K562 (cell line): ENCODE data around the gene KIFAP3. TPM values are rescaled to one million over a fixed set of nuclear protein-coding genes. Genes with fewer than 3 reads are reported as not detected.
A peak's percentile ranks its signal among the peaks of the same experiment; 100 is the strongest.

ENCODE experiments used
- ATAC-seq: fragments of 200-7000 bp; cut with Tn5 transposase; 3 replicates; pipeline ENCODE4 v1.9.1; 2020; ENCODE audit warnings: moderate library complexity
- BruUV-seq: library from RNA; stranded (reverse); fragments of 400-500 nt; replicated peaks from 2 replicates; lab custom pipeline; 2021; lab: Mats Ljungman, UMichigan
- CTCF ChIA-PET: fragments of 300-600 bp; formaldehyde crosslinking; extraction: SDS; loops from one replicate; lab custom pipeline; 2021; ENCODE audit warnings: low intra/inter-chr PET ratio; lab: Yijun Ruan, JAX
- POLR2A ChIA-PET: fragments of 300-600, 350-650 bp; sonication (Branson Sonifier 250); formaldehyde crosslinking; extraction: SDS; loops from one replicate; lab custom pipeline; 2021; ENCODE audit warnings: antibody characterized with exemption, inconsistent platforms; lab: Yijun Ruan, JAX
- DNase-seq, 4 experiments: peaks; one replicate each; pipeline versions ENCODE4 v3.0.0 to v3.0.0-alpha.2; 2011 to 2018; ENCODE audit warnings: low spot score in 3 of 4, mixed read lengths in 3 of 4; ENCODE audit errors: extremely low read depth in 1 of 4
- FAIRE-seq: peaks from 2 replicates; lab custom pipeline; 2011; peaks lifted over from hg19 to GRCh38; lab: Jason Lieb, UNC
- H2AFZ ChIP-seq: 2 replicates; pipeline ENCODE4 v1.6.0; 2011; ENCODE audit warnings: low read depth, low read length, control low read depth, inconsistent platforms
- H3K27ac ChIP-seq: fragments of 200-600 bp; 3 replicates; pipeline ENCODE4 v1.8.0; 2011; ENCODE audit warnings: low read depth, mild to moderate bottlenecking, control low read depth, inconsistent platforms, low read length, moderate library complexity, mixed read lengths; ENCODE audit errors: extremely low read depth
- H3K27me3 ChIP-seq, 2 experiments: fragments of 300-600 bp in 1 of 2; 2 replicates in 1 of 2; 3 replicates in 1 of 2; pipeline versions ENCODE4 v1.6.0 to v1.8.0; 2011; ENCODE audit warnings: inconsistent platforms in 2 of 2, low read length in 2 of 2, mild to moderate bottlenecking in 1 of 2, mixed read lengths in 1 of 2, moderate library complexity in 1 of 2; ENCODE audit not compliant: control insufficient read depth in 2 of 2, insufficient read depth in 2 of 2
- H3K36me3 ChIP-seq: fragments of 300-600 bp; 3 replicates; pipeline ENCODE4 v1.8.0; 2011; ENCODE audit warnings: mild to moderate bottlenecking, low read length, inconsistent platforms; ENCODE audit not compliant: control insufficient read depth, insufficient read depth
- H3K4me1 ChIP-seq, 2 experiments: fragments of 200-600 bp in 1 of 2; replicated peaks in 1 of 2; 2 replicates in 1 of 2; 3 replicates in 1 of 2; pipeline versions ENCODE4 v1.5.1 to v1.8.0; 2011; ENCODE audit warnings: inconsistent platforms in 2 of 2, low read length in 2 of 2, mild to moderate bottlenecking in 1 of 2, mixed read lengths in 1 of 2, moderate library complexity in 1 of 2; ENCODE audit not compliant: control insufficient read depth in 2 of 2, insufficient read depth in 2 of 2
- H3K4me2 ChIP-seq: 2 replicates; pipeline ENCODE4 v1.6.1; 2011; ENCODE audit warnings: low read length, control low read depth, inconsistent platforms, mixed read lengths; ENCODE audit not compliant: insufficient read depth
- H3K4me3 ChIP-seq: fragments of 200-600 bp; sonication (generic), shearing (Covaris generic); 2 replicates; pipeline ENCODE4 v1.5.1; 2016; ENCODE audit warnings: control low read depth, inconsistent platforms
- H3K79me2 ChIP-seq: fragments of 200-600 bp; 3 replicates; pipeline ENCODE4 v1.8.0; 2011; ENCODE audit warnings: low read length, inconsistent platforms; ENCODE audit not compliant: control insufficient read depth, insufficient read depth
- H3K9ac ChIP-seq, 2 experiments: 2 replicates each; pipeline versions ENCODE4 v1.6.0 to v1.6.1; 2011; ENCODE audit warnings: low read depth in 2 of 2, low read length in 2 of 2, control low read depth in 1 of 2, inconsistent platforms in 1 of 2, mild to moderate bottlenecking in 1 of 2, mixed read lengths in 1 of 2; ENCODE audit not compliant: insufficient read depth in 1 of 2
- H3K9me1 ChIP-seq: one replicate; pipeline ENCODE4 v1.6.0; 2011; ENCODE audit warnings: inconsistent platforms, mild to moderate bottlenecking, low read length, moderate library complexity; ENCODE audit not compliant: control insufficient read depth, insufficient read depth
- H3K9me3 ChIP-seq: replicated peaks from 2 replicates; pipeline ENCODE4 v1.5.1; 2011; ENCODE audit warnings: low read depth, low read length, inconsistent platforms; ENCODE audit not compliant: control insufficient read depth, insufficient read depth
- H4K20me1 ChIP-seq: replicated peaks from 2 replicates; pipeline ENCODE4 v1.6.1; 2011; ENCODE audit warnings: low read length, inconsistent platforms, mixed read lengths; ENCODE audit not compliant: control insufficient read depth, insufficient read depth
- ATF1 ChIP-seq, 2 experiments: fragments of 450-650 bp in 1 of 2; IDR thresholded peaks; 2 replicates each; pipeline ENCODE4 v1.6.1; 2016; ENCODE audit warnings: missing compliant biosample characterization in 1 of 2, missing genetic modification characterization in 1 of 2
- MEIS2 ChIP-seq: fragments of 450-650 bp; IDR thresholded peaks from 2 replicates; pipeline ENCODE4 v1.6.1; 2014; ENCODE audit warnings: mild to moderate bottlenecking; ENCODE audit not compliant: partially characterized antibody
- MXI1 ChIP-seq: IDR thresholded peaks from 2 replicates; pipeline ENCODE4 v1.6.1; 2011; ENCODE audit warnings: low read depth, mild to moderate bottlenecking, improper control_type of control experiment, low read length
- ZC3H4 ChIP-seq: sonication (generic); formaldehyde crosslinking; IDR thresholded peaks from 2 replicates; pipeline ENCODE4 v1.9.0; 2021; ENCODE audit warnings: missing genetic modification reagents, borderline replicate concordance
- ZNF140 ChIP-seq: fragments of 250-450 bp; sonication (Bioruptor Pico); IDR thresholded peaks from 2 replicates; pipeline ENCODE4 v1.8.0; 2021; ENCODE audit warnings: moderate library complexity, mild to moderate bottlenecking, inconsistent platforms
- ZNF3 ChIP-seq: fragments of 250-450 bp; sonication (Bioruptor Pico); IDR thresholded peaks from 2 replicates; pipeline ENCODE4 v1.5.0; 2021; ENCODE audit warnings: mild to moderate bottlenecking, moderate library complexity
- WGBS: fragments of 100-300 bp; shearing (Covaris generic); methylation state at CpG from one replicate; pipeline ENCODE4 v1.1.6; 2016; ENCODE audit warnings: low coverage, mixed read lengths; ENCODE audit not compliant: insufficient coverage; ENCODE audit errors: missing lambda C conversion rate; 5-methylcytosine and 5-hydroxymethylcytosine counted together
- in situ Hi-C: fragments of 300-500 bp; cut with MboI; formaldehyde crosslinking; loops from 4 replicates; pipeline ENCODE4 v1.15.0; 2018; ENCODE audit warnings: inconsistent platforms, mixed read lengths
- intact Hi-C: fragments of 100-400 bp; cut with micrococcal nuclease; formaldehyde crosslinking; loops from 2 replicates; pipeline ENCODE4 v1.14.2; 2022
- polyA plus RNA-seq, 8 experiments: library from polyadenylated mRNA; depleted of rRNA in 4 of 8; stranded (reverse) in 5 of 8; unstranded in 3 of 8; fragments of >200 nt; fragmentation: Nextera tagmentation in 2 of 8; fragmentation: Illumina TruSeq in 1 of 8; extraction: Ambion mirVana in 2 of 8; extraction: Trizol in 1 of 8; gene quantifications; 2 replicates each; pipeline versions ENCODE4 v1.2.1 to v1.2.3, GENCODE V29; 2011 to 2014; ENCODE audit warnings: inconsistent platforms in 1 of 8, missing spikeins in 1 of 8
- total RNA-seq, 7 experiments: library from RNA; depleted of rRNA in 6 of 7; stranded (reverse); fragments of >200 nt in 6 of 7; fragmentation: Illumina TruSeq in 2 of 7; extraction: Trizol in 2 of 7; gene quantifications; 2 replicates each; pipeline versions ENCODE4 v1.2.1 to v1.2.3, GENCODE V29; 2011 to 2021; ENCODE audit warnings: low replicate concordance in 1 of 7
- TF ChIP-seq, protein P1 (sequence below): sonication (generic); formaldehyde crosslinking; IDR thresholded peaks from 2 replicates; pipeline ENCODE4 v1.4.0; 2020; ENCODE audit warnings: mild to moderate bottlenecking, missing genetic modification reagents
- TF ChIP-seq, protein P2 (sequence below): fragments of 200-800 bp; sonication (Bioruptor generic); IDR thresholded peaks from 2 replicates; pipeline ENCODE4 v1.6.1; 2016; ENCODE audit warnings: missing genetic modification characterization, missing compliant biosample characterization
- TF ChIP-seq, protein P3 (sequence below): sonication (generic); formaldehyde crosslinking; IDR thresholded peaks from 2 replicates; pipeline ENCODE4 v1.8.0; 2022; ENCODE audit warnings: mild to moderate bottlenecking, missing genetic modification reagents, borderline replicate concordance
- TF ChIP-seq, protein P4 (sequence below): fragments of 450-650 bp; IDR thresholded peaks from 2 replicates; pipeline ENCODE4 v1.6.1; 2014; ENCODE audit warnings: low read depth, mild to moderate bottlenecking, moderate library complexity, borderline replicate concordance

Gene KIFAP3
- total and polyA plus RNA-seq, 9 of the 15 experiments (the other 6 are each of a cell fraction or from before 2014, with no cell fraction given), result 8.8 to 17.5 (median 11.8) TPM

DNA sequence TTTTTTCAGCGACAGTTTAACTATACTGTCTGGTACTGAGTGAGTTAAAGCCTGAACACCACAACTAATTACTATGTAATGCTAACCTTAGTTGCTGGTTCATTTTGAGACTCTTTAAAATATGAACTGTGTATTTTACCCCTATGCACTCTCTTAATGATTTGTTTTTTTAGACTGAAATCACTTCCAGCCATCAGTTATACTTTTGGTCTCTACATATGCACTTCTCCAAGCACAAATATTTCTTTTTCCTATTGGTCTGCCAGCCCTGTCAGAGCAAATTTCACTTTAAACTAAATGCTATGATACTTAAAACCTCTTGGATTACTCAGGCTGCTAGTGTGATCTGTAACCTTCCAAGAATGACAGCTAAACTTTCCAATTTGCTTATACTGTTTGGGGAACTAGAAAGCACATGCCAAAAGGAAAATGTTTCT is 142.7 kb downstream of the KIFAP3 start:
- no peaks in the 10 kb centered on the region for H4K20me1 ChIP-seq
- ChIA-PET CTCF (interaction anchor here (0.6 kb wide), 1 partner anchor 1256 kb away, joined by 5 read pairs; no protein-coding TSS in a partner anchor), POLR2A (no interaction called here)
- intact Hi-C loops (loop anchor here (5.0 kb wide), 1 partner anchor 140 kb away; the partner anchor contains the start of gene KIFAP3), in situ Hi-C loops (no loop called here)
- H3K9ac ChIP-seq, result no peak overlapping the region
- H3K27ac ChIP-seq, result no peak overlapping the region
- H3K9me3 ChIP-seq, result no peaks in the 10 kb centered on the region
- no peaks in the 10 kb centered on the region for H3K79me2 ChIP-seq
- no peak overlapping the region for H2AFZ ChIP-seq
- H3K9me1 ChIP-seq, result no peaks in the 10 kb centered on the region
- no peaks in the 10 kb centered on the region for H3K4me1 ChIP-seq
- H3K27me3 ChIP-seq, result no peaks in the 10 kb centered on the region
- no peak overlapping the region for H3K4me3 ChIP-seq
- no TSS peak for BruUV-seq
- DNase-seq (no peak), ATAC-seq (no peak), FAIRE-seq (peak; percentile 15)
- H3K36me3 ChIP-seq, result no peaks in the 10 kb centered on the region
- H3K4me2 ChIP-seq, result no peak overlapping the region
- 0% methylated on average over 1 of the region's 1 CpG for WGBS
- TF ChIP-seq, protein P1, sequence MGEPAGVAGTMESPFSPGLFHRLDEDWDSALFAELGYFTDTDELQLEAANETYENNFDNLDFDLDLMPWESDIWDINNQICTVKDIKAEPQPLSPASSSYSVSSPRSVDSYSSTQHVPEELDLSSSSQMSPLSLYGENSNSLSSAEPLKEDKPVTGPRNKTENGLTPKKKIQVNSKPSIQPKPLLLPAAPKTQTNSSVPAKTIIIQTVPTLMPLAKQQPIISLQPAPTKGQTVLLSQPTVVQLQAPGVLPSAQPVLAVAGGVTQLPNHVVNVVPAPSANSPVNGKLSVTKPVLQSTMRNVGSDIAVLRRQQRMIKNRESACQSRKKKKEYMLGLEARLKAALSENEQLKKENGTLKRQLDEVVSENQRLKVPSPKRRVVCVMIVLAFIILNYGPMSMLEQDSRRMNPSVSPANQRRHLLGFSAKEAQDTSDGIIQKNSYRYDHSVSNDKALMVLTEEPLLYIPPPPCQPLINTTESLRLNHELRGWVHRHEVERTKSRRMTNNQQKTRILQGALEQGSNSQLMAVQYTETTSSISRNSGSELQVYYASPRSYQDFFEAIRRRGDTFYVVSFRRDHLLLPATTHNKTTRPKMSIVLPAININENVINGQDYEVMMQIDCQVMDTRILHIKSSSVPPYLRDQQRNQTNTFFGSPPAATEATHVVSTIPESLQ (CRISPR knock-in tag), result no peak
- TF ChIP-seq, protein P2, sequence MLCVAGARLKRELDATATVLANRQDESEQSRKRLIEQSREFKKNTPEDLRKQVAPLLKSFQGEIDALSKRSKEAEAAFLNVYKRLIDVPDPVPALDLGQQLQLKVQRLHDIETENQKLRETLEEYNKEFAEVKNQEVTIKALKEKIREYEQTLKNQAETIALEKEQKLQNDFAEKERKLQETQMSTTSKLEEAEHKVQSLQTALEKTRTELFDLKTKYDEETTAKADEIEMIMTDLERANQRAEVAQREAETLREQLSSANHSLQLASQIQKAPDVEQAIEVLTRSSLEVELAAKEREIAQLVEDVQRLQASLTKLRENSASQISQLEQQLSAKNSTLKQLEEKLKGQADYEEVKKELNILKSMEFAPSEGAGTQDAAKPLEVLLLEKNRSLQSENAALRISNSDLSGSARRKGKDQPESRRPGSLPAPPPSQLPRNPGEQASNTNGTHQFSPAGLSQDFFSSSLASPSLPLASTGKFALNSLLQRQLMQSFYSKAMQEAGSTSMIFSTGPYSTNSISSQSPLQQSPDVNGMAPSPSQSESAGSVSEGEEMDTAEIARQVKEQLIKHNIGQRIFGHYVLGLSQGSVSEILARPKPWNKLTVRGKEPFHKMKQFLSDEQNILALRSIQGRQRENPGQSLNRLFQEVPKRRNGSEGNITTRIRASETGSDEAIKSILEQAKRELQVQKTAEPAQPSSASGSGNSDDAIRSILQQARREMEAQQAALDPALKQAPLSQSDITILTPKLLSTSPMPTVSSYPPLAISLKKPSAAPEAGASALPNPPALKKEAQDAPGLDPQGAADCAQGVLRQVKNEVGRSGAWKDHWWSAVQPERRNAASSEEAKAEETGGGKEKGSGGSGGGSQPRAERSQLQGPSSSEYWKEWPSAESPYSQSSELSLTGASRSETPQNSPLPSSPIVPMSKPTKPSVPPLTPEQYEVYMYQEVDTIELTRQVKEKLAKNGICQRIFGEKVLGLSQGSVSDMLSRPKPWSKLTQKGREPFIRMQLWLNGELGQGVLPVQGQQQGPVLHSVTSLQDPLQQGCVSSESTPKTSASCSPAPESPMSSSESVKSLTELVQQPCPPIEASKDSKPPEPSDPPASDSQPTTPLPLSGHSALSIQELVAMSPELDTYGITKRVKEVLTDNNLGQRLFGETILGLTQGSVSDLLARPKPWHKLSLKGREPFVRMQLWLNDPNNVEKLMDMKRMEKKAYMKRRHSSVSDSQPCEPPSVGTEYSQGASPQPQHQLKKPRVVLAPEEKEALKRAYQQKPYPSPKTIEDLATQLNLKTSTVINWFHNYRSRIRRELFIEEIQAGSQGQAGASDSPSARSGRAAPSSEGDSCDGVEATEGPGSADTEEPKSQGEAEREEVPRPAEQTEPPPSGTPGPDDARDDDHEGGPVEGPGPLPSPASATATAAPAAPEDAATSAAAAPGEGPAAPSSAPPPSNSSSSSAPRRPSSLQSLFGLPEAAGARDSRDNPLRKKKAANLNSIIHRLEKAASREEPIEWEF (CRISPR knock-in tag), result no peak
- TF ChIP-seq MEIS2, result no peak
- TF ChIP-seq ZNF3, result no peak
- no peak for TF ChIP-seq ZC3H4 (CRISPR knock-in tag)
- no peak for TF ChIP-seq ATF1 (CRISPR knock-in tag; IDR thresholded peaks at IDR 0.05)
- TF ChIP-seq ATF1 (tag; IDR thresholded peaks at IDR 0.05), result no peak
- TF ChIP-seq, protein P3, sequence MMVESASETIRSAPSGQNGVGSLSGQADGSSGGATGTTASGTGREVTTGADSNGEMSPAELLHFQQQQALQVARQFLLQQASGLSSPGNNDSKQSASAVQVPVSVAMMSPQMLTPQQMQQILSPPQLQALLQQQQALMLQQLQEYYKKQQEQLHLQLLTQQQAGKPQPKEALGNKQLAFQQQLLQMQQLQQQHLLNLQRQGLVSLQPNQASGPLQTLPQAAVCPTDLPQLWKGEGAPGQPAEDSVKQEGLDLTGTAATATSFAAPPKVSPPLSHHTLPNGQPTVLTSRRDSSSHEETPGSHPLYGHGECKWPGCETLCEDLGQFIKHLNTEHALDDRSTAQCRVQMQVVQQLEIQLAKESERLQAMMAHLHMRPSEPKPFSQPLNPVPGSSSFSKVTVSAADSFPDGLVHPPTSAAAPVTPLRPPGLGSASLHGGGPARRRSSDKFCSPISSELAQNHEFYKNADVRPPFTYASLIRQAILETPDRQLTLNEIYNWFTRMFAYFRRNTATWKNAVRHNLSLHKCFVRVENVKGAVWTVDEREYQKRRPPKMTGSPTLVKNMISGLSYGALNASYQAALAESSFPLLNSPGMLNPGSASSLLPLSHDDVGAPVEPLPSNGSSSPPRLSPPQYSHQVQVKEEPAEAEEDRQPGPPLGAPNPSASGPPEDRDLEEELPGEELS (CRISPR knock-in tag), result no peak
- TF ChIP-seq ZNF140, result no peak
- TF ChIP-seq, protein P4, sequence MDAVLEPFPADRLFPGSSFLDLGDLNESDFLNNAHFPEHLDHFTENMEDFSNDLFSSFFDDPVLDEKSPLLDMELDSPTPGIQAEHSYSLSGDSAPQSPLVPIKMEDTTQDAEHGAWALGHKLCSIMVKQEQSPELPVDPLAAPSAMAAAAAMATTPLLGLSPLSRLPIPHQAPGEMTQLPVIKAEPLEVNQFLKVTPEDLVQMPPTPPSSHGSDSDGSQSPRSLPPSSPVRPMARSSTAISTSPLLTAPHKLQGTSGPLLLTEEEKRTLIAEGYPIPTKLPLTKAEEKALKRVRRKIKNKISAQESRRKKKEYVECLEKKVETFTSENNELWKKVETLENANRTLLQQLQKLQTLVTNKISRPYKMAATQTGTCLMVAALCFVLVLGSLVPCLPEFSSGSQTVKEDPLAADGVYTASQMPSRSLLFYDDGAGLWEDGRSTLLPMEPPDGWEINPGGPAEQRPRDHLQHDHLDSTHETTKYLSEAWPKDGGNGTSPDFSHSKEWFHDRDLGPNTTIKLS, result no peak
- no peak for TF ChIP-seq MXI1
